ENCODE data around the gene TOPORS.

The TOPORS gene

DNA sequence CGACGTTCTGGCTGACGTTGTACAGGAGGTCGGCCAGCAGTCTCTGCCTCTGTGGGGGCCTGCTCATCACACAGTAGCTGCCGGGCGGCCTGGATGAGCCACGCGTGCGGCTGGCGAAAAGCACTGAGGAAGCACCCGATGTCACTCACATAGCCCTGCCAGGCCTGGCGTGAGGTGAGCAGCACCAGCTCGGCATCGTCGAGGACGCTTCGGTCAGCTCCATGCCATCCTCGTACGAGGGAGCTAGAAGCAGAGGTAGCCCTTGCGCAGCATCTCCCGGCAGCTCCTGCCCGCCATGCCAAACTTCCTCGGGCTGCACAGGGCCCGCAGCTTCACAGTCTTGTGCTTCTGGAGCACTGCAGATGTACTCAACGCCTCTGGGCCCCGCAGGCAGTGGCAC, 14.4 kb upstream of the TOPORS start:
- H3K27me3 ChIP-seq (ENCODE audit: insufficient read depth, low read length, poor library complexity): no peaks in the 10 kb centered on the region
- no peak overlapping the region for H3K9ac ChIP-seq (ENCODE audit: low read depth, low read length)
- H3K9me3 ChIP-seq (ENCODE audit: insufficient read depth, low read length, severe bottlenecking): no peaks in the 10 kb centered on the region
- no peak for DNase-seq
- H3K36me3 ChIP-seq (ENCODE audit: insufficient read depth, low read length): peaks cover 42% of the 10 kb centered on the region
- no peak overlapping the region for H3K27ac ChIP-seq (ENCODE audit: low read length)
- no peak overlapping the region for H3K4me2 ChIP-seq (ENCODE audit: insufficient read depth, low read length)
- no peak overlapping the region for H3K4me3 ChIP-seq (ENCODE audit: low read depth in 1 of 2, low read length in 2 of 2)
- no peak for ATAC-seq (ENCODE audit: insufficient read depth, low read depth)
- peaks cover 24% of the 10 kb centered on the region; the same call in 1 of the 2 replicates for H4K20me1 ChIP-seq (ENCODE audit: insufficient read depth, low read length)
- H2AFZ ChIP-seq (ENCODE audit: low read depth, low read length): no peak overlapping the region
- TF ChIP-seq, protein P1, sequence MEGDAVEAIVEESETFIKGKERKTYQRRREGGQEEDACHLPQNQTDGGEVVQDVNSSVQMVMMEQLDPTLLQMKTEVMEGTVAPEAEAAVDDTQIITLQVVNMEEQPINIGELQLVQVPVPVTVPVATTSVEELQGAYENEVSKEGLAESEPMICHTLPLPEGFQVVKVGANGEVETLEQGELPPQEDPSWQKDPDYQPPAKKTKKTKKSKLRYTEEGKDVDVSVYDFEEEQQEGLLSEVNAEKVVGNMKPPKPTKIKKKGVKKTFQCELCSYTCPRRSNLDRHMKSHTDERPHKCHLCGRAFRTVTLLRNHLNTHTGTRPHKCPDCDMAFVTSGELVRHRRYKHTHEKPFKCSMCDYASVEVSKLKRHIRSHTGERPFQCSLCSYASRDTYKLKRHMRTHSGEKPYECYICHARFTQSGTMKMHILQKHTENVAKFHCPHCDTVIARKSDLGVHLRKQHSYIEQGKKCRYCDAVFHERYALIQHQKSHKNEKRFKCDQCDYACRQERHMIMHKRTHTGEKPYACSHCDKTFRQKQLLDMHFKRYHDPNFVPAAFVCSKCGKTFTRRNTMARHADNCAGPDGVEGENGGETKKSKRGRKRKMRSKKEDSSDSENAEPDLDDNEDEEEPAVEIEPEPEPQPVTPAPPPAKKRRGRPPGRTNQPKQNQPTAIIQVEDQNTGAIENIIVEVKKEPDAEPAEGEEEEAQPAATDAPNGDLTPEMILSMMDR (IDR thresholded peaks at IDR 0.05; ENCODE audit: borderline replicate concordance, extremely low read depth, low read length, poor library complexity, severe bottlenecking): no peak
- no peak for TF ChIP-seq EZH2 (IDR thresholded peaks at IDR 0.05; ENCODE audit: borderline replicate concordance, low read depth, low read length, severe bottlenecking)
- H3K79me2 ChIP-seq (ENCODE audit: insufficient read depth, low read length): peaks cover 74% of the 10 kb centered on the region
- peaks cover 19% of the 10 kb centered on the region for H3K4me1 ChIP-seq (ENCODE audit: insufficient read depth, low read length)

DNA sequence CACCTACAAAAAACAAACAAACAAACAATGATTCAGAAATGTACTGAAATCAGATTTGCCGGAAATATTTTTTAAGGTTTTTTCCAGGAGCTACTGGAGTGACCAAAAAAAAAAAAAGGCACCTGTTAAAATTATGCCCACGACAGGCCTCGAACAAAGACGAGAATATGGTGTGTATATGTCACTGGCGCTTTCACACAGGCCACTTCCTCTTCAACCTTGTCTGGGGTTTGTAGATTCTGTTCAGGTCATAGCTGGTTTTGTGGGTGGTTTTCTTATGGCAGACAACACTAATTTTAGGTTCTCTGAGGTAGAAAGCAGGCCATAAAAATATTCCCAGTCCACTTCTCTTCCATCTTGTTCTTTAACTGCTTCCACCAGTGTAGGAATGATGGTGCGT, 13.6 kb upstream of the TOPORS start:
- peaks cover 73% of the 10 kb centered on the region for H3K79me2 ChIP-seq (ENCODE audit: insufficient read depth, low read length)

GRCh38 chr9:32558408-32558934, 6.1 kb upstream of the TOPORS start:
- ATAC-seq (ENCODE audit: insufficient read depth, low read depth) (no peak), DNase-seq (no peak)
- no peak overlapping the region for H3K4me3 ChIP-seq (ENCODE audit: low read depth in 1 of 2, low read length in 2 of 2)
- peaks cover 10% of the 10 kb centered on the region; the same call in 1 of the 2 replicates for H3K36me3 ChIP-seq (ENCODE audit: insufficient read depth, low read length)
- H4K20me1 ChIP-seq (ENCODE audit: insufficient read depth, low read length): peaks cover 5% of the 10 kb centered on the region; the same call in 1 of the 2 replicates
- no peak overlapping the region for H2AFZ ChIP-seq (ENCODE audit: low read depth, low read length)
- H3K4me1 ChIP-seq (ENCODE audit: insufficient read depth, low read length): peaks cover 12% of the 10 kb centered on the region
- no peak overlapping the region for H3K9ac ChIP-seq (ENCODE audit: low read depth, low read length)
- H3K27ac ChIP-seq (ENCODE audit: low read length): no peak overlapping the region
- no peak for TF ChIP-seq EZH2 (IDR thresholded peaks at IDR 0.05; ENCODE audit: borderline replicate concordance, low read depth, low read length, severe bottlenecking)
- TF ChIP-seq, protein P1 (IDR thresholded peaks at IDR 0.05; ENCODE audit: borderline replicate concordance, extremely low read depth, low read length, poor library complexity, severe bottlenecking): no peak
- H3K79me2 ChIP-seq (ENCODE audit: insufficient read depth, low read length): peaks cover 80% of the 10 kb centered on the region
- H3K4me2 ChIP-seq (ENCODE audit: insufficient read depth, low read length): no peak overlapping the region
- no peaks in the 10 kb centered on the region for H3K9me3 ChIP-seq (ENCODE audit: insufficient read depth, low read length, severe bottlenecking)
- no peaks in the 10 kb centered on the region for H3K27me3 ChIP-seq (ENCODE audit: insufficient read depth, low read length, poor library complexity)

More for the DNA sequence above, 13.6 kb upstream of the TOPORS start:
- Histone ChIP-seq H4K20me1 (ENCODE audit: insufficient read depth, low read length) (peaks cover 24% of the 10 kb centered on the region; the same call in 1 of the 2 replicates), H3K9me3 (ENCODE audit: insufficient read depth, low read length, severe bottlenecking) (no peaks in the 10 kb centered on the region), H3K36me3 (ENCODE audit: insufficient read depth, low read length) (peaks cover 42% of the 10 kb centered on the region), H3K27ac (ENCODE audit: low read length) (no peak overlapping the region), H3K9ac (ENCODE audit: low read depth, low read length) (no peak overlapping the region), H2AFZ (ENCODE audit: low read depth, low read length) (no peak overlapping the region), H3K4me2 (ENCODE audit: insufficient read depth, low read length) (no peak overlapping the region), H3K4me1 (ENCODE audit: insufficient read depth, low read length) (peaks cover 11% of the 10 kb centered on the region), H3K4me3 (ENCODE audit: low read depth in 1 of 2, low read length in 2 of 2) (no peak overlapping the region), H3K27me3 (ENCODE audit: insufficient read depth, low read length, poor library complexity) (no peaks in the 10 kb centered on the region)
- no peak for ATAC-seq (ENCODE audit: insufficient read depth, low read depth)
- no peak for DNase-seq
- no peak for TF ChIP-seq EZH2 (IDR thresholded peaks at IDR 0.05; ENCODE audit: borderline replicate concordance, low read depth, low read length, severe bottlenecking)
- TF ChIP-seq, protein P1 (IDR thresholded peaks at IDR 0.05; ENCODE audit: borderline replicate concordance, extremely low read depth, low read length, poor library complexity, severe bottlenecking): no peak
